ENCODE data around the gene PDK2.

DNA sequence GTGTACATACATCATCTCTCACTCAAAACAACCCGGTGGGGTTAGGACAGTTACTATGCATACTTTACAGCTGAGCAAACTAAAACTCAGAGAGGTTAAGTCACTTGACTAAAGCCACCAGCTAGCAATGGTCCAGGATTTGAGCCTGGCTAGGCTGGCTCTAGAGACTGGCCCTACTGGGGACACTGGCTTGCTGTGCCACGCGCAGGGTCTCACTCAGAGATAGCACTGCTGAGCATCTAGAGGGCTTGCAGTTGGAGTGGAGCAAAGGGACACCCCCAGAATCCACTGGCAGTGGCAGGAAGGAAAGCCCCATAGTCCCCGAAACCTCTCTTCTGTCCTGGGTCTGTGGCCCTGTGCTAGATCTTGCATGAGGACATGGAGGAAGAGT, 23.7 kb downstream of the PDK2 start:
- TF ChIP-seq, protein P1, sequence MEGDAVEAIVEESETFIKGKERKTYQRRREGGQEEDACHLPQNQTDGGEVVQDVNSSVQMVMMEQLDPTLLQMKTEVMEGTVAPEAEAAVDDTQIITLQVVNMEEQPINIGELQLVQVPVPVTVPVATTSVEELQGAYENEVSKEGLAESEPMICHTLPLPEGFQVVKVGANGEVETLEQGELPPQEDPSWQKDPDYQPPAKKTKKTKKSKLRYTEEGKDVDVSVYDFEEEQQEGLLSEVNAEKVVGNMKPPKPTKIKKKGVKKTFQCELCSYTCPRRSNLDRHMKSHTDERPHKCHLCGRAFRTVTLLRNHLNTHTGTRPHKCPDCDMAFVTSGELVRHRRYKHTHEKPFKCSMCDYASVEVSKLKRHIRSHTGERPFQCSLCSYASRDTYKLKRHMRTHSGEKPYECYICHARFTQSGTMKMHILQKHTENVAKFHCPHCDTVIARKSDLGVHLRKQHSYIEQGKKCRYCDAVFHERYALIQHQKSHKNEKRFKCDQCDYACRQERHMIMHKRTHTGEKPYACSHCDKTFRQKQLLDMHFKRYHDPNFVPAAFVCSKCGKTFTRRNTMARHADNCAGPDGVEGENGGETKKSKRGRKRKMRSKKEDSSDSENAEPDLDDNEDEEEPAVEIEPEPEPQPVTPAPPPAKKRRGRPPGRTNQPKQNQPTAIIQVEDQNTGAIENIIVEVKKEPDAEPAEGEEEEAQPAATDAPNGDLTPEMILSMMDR (conservative IDR thresholded peaks at IDR 0.05; ENCODE audit: low read depth, low read length): no peak
- no peak for TF ChIP-seq POLR2A (IDR thresholded peaks at IDR 0.05; ENCODE audit: low read depth, low read length)
- no peak for TF ChIP-seq RFX5 (IDR thresholded peaks at IDR 0.05; ENCODE audit: low read depth, low read length)
- TF ChIP-seq, protein P2, sequence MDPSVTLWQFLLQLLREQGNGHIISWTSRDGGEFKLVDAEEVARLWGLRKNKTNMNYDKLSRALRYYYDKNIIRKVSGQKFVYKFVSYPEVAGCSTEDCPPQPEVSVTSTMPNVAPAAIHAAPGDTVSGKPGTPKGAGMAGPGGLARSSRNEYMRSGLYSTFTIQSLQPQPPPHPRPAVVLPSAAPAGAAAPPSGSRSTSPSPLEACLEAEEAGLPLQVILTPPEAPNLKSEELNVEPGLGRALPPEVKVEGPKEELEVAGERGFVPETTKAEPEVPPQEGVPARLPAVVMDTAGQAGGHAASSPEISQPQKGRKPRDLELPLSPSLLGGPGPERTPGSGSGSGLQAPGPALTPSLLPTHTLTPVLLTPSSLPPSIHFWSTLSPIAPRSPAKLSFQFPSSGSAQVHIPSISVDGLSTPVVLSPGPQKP (IDR thresholded peaks at IDR 0.05; ENCODE audit: borderline replicate concordance, low read depth, low read length): no peak
